Measurements from ENCODE around the gene PNMA1. TPM values are rescaled to one million over a fixed set of nuclear protein-coding genes. Genes with fewer than 3 reads are reported as not detected.

PNMA1 gene
- total and polyA plus RNA-seq, 2 of the 13 experiments (the other 11 are each of a cell fraction or from before 2014, with no cell fraction given) = 7.0 to 8.3 TPM

DNA sequence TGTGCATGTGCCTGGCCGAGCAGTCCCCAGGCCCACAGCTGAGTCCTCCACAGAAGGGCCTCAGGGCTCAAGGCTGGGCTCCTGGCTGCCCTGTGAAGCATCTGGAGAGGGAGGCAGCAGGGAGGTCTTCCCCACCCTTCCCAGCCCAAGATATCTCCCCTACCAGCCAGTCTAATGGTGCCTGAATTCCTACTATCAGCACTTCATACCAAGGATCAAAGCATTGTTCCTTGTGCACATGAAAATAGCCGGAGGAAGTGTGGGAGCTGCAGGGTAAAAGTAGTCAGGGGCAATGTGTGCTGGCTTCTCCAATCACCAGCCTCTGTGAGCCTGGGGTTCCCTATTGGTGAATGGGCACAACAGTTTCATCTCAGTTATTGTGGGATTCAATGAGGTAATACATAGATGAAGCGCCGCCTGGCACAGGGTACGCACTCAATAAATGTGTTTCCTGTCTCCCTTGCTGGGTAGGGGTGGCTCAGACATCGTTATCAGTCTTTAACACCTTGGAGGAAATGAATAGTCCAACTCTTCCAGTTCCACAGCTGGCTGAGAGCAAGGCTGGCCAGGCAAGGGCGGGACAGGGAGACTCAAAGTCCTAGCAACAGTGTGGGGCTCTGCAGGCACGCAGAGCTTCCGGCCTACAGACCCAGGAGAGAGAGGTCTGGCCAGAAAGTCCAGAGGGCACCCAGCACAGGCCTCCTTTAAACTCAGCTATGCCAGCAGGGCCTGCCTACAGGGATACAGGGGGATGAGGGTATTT, 39.1 kb upstream of the PNMA1 start (continued):
- TF ChIP-seq, protein P1, sequence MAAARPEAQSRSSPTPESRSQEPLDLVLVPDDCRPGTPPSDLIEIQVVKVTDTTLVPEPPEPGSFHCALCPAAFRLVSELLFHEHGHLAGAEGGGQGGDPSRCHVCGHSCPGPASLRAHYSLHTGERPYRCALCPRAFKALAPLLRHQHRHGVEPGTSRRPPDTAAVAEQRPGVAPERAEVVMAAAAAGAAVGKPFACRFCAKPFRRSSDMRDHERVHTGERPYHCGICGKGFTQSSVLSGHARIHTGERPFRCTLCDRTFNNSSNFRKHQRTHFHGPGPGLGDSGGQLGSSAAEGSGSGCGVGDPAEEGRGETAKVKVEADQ (CRISPR knock-in tag; IDR thresholded peaks at IDR 0.05; ENCODE audit: borderline replicate concordance) = peak; percentile 55; the same call in 1 of the 2 replicates
- TF ChIP-seq, protein P2, sequence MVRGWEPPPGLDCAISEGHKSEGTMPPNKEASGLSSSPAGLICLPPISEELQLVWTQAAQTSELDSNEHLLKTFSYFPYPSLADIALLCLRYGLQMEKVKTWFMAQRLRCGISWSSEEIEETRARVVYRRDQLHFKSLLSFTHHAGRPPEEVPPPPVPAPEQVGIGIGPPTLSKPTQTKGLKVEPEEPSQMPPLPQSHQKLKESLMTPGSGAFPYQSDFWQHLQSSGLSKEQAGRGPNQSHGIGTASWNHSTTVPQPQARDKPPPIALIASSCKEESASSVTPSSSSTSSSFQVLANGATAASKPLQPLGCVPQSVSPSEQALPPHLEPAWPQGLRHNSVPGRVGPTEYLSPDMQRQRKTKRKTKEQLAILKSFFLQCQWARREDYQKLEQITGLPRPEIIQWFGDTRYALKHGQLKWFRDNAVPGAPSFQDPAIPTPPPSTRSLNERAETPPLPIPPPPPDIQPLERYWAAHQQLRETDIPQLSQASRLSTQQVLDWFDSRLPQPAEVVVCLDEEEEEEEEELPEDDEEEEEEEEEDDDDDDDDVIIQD (CRISPR knock-in tag; IDR thresholded peaks at IDR 0.05; ENCODE audit: low read depth) = 0 out of 2 replicates have a peak, but pooled peaks have one; percentile 13
- TF ChIP-seq RAD21 (CRISPR knock-in tag; IDR thresholded peaks at IDR 0.05) = 0 out of 2 replicates have a peak, but pooled peaks have one; percentile 10
- TF ChIP-seq ZFP37 (CRISPR knock-in tag; IDR thresholded peaks at IDR 0.05; ENCODE audit: borderline replicate concordance) = 0 out of 2 replicates have a peak, but pooled peaks have one; percentile 42
- TF ChIP-seq, protein P3, sequence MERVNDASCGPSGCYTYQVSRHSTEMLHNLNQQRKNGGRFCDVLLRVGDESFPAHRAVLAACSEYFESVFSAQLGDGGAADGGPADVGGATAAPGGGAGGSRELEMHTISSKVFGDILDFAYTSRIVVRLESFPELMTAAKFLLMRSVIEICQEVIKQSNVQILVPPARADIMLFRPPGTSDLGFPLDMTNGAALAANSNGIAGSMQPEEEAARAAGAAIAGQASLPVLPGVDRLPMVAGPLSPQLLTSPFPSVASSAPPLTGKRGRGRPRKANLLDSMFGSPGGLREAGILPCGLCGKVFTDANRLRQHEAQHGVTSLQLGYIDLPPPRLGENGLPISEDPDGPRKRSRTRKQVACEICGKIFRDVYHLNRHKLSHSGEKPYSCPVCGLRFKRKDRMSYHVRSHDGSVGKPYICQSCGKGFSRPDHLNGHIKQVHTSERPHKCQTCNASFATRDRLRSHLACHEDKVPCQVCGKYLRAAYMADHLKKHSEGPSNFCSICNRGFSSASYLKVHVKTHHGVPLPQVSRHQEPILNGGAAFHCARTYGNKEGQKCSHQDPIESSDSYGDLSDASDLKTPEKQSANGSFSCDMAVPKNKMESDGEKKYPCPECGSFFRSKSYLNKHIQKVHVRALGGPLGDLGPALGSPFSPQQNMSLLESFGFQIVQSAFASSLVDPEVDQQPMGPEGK (CRISPR knock-in tag; IDR thresholded peaks at IDR 0.05) = peak; percentile 65
- TF ChIP-seq SMC3 (IDR thresholded peaks at IDR 0.05; ENCODE audit: low read length) = 0 out of 2 replicates have a peak, but pooled peaks have one; percentile 2
- TF ChIP-seq, protein P4, sequence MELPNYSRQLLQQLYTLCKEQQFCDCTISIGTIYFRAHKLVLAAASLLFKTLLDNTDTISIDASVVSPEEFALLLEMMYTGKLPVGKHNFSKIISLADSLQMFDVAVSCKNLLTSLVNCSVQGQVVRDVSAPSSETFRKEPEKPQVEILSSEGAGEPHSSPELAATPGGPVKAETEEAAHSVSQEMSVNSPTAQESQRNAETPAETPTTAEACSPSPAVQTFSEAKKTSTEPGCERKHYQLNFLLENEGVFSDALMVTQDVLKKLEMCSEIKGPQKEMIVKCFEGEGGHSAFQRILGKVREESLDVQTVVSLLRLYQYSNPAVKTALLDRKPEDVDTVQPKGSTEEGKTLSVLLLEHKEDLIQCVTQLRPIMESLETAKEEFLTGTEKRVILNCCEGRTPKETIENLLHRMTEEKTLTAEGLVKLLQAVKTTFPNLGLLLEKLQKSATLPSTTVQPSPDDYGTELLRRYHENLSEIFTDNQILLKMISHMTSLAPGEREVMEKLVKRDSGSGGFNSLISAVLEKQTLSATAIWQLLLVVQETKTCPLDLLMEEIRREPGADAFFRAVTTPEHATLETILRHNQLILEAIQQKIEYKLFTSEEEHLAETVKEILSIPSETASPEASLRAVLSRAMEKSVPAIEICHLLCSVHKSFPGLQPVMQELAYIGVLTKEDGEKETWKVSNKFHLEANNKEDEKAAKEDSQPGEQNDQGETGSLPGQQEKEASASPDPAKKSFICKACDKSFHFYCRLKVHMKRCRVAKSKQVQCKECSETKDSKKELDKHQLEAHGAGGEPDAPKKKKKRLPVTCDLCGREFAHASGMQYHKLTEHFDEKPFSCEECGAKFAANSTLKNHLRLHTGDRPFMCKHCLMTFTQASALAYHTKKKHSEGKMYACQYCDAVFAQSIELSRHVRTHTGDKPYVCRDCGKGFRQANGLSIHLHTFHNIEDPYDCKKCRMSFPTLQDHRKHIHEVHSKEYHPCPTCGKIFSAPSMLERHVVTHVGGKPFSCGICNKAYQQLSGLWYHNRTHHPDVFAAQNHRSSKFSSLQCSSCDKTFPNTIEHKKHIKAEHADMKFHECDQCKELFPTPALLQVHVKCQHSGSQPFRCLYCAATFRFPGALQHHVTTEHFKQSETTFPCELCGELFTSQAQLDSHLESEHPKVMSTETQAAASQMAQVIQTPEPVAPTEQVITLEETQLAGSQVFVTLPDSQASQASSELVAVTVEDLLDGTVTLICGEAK (IDR thresholded peaks at IDR 0.05) = no peak
- TF ChIP-seq, protein P4 (CRISPR knock-in tag; IDR thresholded peaks at IDR 0.05) = peak; percentile 27; the same call in 1 of the 2 replicates
- TF ChIP-seq ZNF883 (CRISPR knock-in tag; IDR thresholded peaks at IDR 0.05; ENCODE audit: not compliant biosample characterization) = no peak
- no peak; the same call in 1 of the 2 replicates for TF ChIP-seq KDM2A (CRISPR knock-in tag; IDR thresholded peaks at IDR 0.05; ENCODE audit: borderline replicate concordance, low read depth)
- TF ChIP-seq ATRX (CRISPR knock-in tag; IDR thresholded peaks at IDR 0.05; ENCODE audit: borderline replicate concordance) = no peak
- TF ChIP-seq ZSCAN25 (CRISPR knock-in tag; IDR thresholded peaks at IDR 0.05) = peak; percentile 70; the same call in 1 of the 2 replicates
- TF ChIP-seq, protein P5, sequence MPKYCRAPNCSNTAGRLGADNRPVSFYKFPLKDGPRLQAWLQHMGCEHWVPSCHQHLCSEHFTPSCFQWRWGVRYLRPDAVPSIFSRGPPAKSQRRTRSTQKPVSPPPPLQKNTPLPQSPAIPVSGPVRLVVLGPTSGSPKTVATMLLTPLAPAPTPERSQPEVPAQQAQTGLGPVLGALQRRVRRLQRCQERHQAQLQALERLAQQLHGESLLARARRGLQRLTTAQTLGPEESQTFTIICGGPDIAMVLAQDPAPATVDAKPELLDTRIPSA (CRISPR knock-in tag; IDR thresholded peaks at IDR 0.05; ENCODE audit: borderline replicate concordance) = 0 out of 2 replicates have a peak, but pooled peaks have one; percentile 18

Data from HepG2 (cell line).